Esophagus squamous epithelium (tissue), 5 donors: ENCODE results near the gene DLG2. TPM values are rescaled to one million over a fixed set of nuclear protein-coding genes. Genes with fewer than 3 reads are reported as not detected.

Source experiments
- DNase-seq: peaks from one replicate; lab custom pipeline; 2025; lab: John Stamatoyannopoulos, UW
- H3K27ac ChIP-seq, 4 donors: fragments of 200-600 bp; sonication (generic); one replicate each; pipeline ENCODE4 v1.5.1; 2016 to 2019; ENCODE audit warnings: mild to moderate bottlenecking in 1 of 4
- H3K27me3 ChIP-seq, 4 donors: fragments of 200-600 bp; sonication (generic); 1 replicate in 3 of 4; 2 replicates in 1 of 4; pipeline versions ENCODE4 v1.5.1 to v1.6.0; 2017 to 2021; ENCODE audit warnings: antibody characterized with exemption in 1 of 4
- H3K36me3 ChIP-seq, 3 donors: fragments of 200-600 bp; sonication (generic); one replicate each; pipeline ENCODE4 v1.5.1; 2016 to 2019
- H3K4me1 ChIP-seq, 3 donors: fragments of 200-600 bp; sonication (generic); one replicate each; pipeline ENCODE4 v1.5.1; 2017 to 2019
- H3K4me3 ChIP-seq, 4 donors: fragments of 200-600 bp; sonication (generic); 1 replicate in 3 of 4; 2 replicates in 1 of 4; pipeline ENCODE4 v1.5.1; 2016 to 2019; ENCODE audit warnings: mild to moderate bottlenecking in 2 of 4, moderate library complexity in 1 of 4
- H3K9me3 ChIP-seq, 3 donors: fragments of 200-600 bp; sonication (generic); one replicate each; pipeline ENCODE4 v1.5.1; 2016 to 2019
- POLR2A ChIP-seq, 4 donors: fragments of 450-650 bp; IDR thresholded peaks; one replicate each; pipeline ENCODE4 v1.6.1; 2017; ENCODE audit warnings: antibody characterized with exemption in 4 of 4, mild to moderate bottlenecking in 4 of 4, moderate library complexity in 3 of 4
- WGBS, 2 donors: methylation state at CpG; one replicate each; pipeline ENCODE4 v1.1.5; 2018; 5-methylcytosine and 5-hydroxymethylcytosine counted together
- intact Hi-C: fragments of 100-400 bp; cut with DNase I; formaldehyde crosslinking; loops from one replicate; pipeline ENCODE4 v1.15.0; 2022
- total RNA-seq, 4 donors: library from RNA; depleted of rRNA; stranded (reverse); fragments of >200 nt; gene quantifications; one replicate each; pipeline ENCODE4 v1.1.0, GENCODE V29; 2016
- TF ChIP-seq, protein P1 (sequence below), 6 experiments: fragments of 450-650 bp in 4 of 6; fragments of 200-600 bp in 2 of 6; sonication (generic) in 2 of 6; IDR thresholded peaks; one replicate each; pipeline ENCODE4 v1.5.1; 2016 to 2019; ENCODE audit warnings: antibody characterized with exemption in 6 of 6, mild to moderate bottlenecking in 4 of 6, moderate library complexity in 4 of 6
- donor health status: DM: yes; HTN: yes; CAD: no.

The DLG2 gene
- total RNA-seq, 4 donors from 2014 or later, result 2.9 to 27.7 (median 12.6) TPM

DNA sequence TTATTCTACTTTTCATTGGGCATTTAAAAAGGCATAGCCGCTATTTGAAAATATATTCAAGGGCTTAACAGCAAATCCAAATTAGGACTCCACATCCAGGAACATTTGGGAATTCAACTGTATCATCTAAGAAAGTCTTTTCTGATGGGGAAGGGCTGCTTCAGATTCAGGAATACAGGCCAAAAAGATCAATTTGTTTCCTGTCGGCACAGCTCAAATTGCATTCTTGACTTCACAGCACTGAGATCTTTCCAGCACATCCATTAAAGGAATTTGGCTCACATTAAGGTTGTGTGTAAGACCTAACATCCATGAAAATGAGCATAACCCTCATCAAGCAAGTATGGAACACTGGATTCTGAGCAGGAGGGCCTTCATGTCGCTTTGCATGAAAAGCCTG lies 1171.5 kb downstream of the DLG2 start:
- Histone ChIP-seq H3K4me3 (no peak overlapping the region), H3K9me3 (no peaks in the 10 kb centered on the region), H3K27ac (no peak overlapping the region), H3K27me3 (no peaks in the 10 kb centered on the region), H3K36me3 (no peaks in the 10 kb centered on the region), H3K4me1 (no peaks in the 10 kb centered on the region)
- DNase-seq, result no peak
- TF ChIP-seq, protein P1, sequence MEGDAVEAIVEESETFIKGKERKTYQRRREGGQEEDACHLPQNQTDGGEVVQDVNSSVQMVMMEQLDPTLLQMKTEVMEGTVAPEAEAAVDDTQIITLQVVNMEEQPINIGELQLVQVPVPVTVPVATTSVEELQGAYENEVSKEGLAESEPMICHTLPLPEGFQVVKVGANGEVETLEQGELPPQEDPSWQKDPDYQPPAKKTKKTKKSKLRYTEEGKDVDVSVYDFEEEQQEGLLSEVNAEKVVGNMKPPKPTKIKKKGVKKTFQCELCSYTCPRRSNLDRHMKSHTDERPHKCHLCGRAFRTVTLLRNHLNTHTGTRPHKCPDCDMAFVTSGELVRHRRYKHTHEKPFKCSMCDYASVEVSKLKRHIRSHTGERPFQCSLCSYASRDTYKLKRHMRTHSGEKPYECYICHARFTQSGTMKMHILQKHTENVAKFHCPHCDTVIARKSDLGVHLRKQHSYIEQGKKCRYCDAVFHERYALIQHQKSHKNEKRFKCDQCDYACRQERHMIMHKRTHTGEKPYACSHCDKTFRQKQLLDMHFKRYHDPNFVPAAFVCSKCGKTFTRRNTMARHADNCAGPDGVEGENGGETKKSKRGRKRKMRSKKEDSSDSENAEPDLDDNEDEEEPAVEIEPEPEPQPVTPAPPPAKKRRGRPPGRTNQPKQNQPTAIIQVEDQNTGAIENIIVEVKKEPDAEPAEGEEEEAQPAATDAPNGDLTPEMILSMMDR (IDR thresholded peaks at IDR 0.05), result no peak
- TF ChIP-seq POLR2A (IDR thresholded peaks at IDR 0.05), result no peak
- WGBS, 2 donors, result 64 to 83% methylated on average over 3 of the region's 3 CpGs
- intact Hi-C loops, result no loop called here

GRCh38 chr11:84452211-84452610 lies 1174.9 kb downstream of the DLG2 start:
- H3K36me3 ChIP-seq, result no peaks in the 10 kb centered on the region
- no peak for DNase-seq
- H3K4me1 ChIP-seq, result no peaks in the 10 kb centered on the region
- no peak overlapping the region for H3K4me3 ChIP-seq
- TF ChIP-seq POLR2A (IDR thresholded peaks at IDR 0.05), result no peak
- TF ChIP-seq, protein P1 (IDR thresholded peaks at IDR 0.05), result no peak
- intact Hi-C loops, result no loop called here
- no peaks in the 10 kb centered on the region for H3K9me3 ChIP-seq
- no peaks in the 10 kb centered on the region for H3K27me3 ChIP-seq
- H3K27ac ChIP-seq, result no peak overlapping the region

DNA sequence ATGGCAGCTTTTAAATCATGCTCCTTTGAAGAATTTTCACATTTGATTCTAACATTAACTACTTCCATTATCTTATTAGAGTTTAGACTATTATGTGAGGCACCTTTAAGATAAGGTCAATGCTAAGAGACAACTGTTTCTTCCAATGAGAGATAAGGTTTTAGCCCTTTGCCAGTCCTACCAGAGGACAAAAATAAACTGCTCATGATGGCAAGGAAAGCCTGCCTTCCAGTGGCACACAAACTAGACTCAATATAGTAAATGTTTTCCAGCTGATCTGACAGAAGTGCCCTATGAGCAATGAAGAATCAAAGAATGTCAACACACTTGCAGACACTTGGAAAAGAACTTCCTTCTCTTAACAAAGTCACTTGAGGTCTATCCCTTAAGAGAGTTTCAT lies 1188.6 kb downstream of the DLG2 start:
- no peak overlapping the region for H3K4me3 ChIP-seq
- no peak for DNase-seq
- no peaks in the 10 kb centered on the region for H3K9me3 ChIP-seq
- no peaks in the 10 kb centered on the region for H3K4me1 ChIP-seq
- no peaks in the 10 kb centered on the region for H3K27me3 ChIP-seq
- H3K27ac ChIP-seq, result no peak overlapping the region
- intact Hi-C loops, result no loop called here
- H3K36me3 ChIP-seq, result no peaks in the 10 kb centered on the region
- TF ChIP-seq, protein P1 (IDR thresholded peaks at IDR 0.05), result no peak
- TF ChIP-seq POLR2A (IDR thresholded peaks at IDR 0.05), result no peak

DNA sequence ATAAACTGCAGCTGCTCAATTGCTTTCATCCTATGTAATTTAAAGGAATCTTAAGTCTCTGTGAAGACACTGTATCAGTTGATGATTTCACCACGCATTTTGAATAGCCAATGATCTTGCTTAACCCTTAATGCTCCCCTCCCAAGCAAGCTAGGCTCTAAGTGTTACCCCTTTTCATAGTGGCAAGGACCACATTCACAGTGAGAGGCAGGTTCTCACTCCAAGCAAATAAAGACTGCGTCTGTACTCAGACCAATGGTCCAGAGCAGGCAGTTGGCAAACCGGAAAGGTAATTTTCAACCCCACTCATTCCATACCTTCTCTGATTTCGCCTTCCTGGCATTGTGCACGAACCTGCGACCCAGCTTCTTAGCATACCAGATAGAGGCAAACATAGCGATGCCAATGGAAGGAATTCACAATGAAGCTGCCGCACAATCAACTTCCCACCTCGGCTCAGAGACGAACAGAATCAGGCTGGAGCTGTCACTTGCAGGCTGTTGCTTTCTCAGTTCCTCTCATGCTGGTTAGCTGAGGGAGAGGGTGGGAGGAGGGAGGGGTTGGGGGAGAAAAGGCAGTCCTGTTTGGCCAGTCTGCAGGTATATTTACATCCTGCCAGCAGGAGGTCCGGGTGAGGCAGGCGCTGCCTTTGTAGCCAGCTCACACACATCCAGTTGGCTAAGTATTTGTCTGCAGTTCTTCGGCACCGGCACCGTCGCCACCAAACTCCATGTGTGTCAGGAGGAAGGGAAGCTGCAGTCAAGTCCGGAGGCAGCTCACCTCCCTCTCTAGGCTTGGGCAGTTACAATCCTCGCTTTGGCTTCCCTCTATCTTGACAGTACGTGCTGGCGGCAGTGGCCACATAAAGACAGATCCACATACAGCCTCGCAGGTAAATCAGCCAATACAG lies 1189.8 kb downstream of the DLG2 start:
- H3K9me3 ChIP-seq, result no peaks in the 10 kb centered on the region
- DNase-seq, result no peak
- no peak overlapping the region for H3K4me3 ChIP-seq
- no peak overlapping the region for H3K27ac ChIP-seq
- H3K27me3 ChIP-seq, result no peaks in the 10 kb centered on the region
- 10 to 12% methylated on average over 9 to 11 of the region's 21 CpGs for whole genome bisulfite sequencing, 2 donors
- H3K36me3 ChIP-seq, result no peaks in the 10 kb centered on the region
- intact Hi-C loops, result no loop called here
- H3K4me1 ChIP-seq, result no peaks in the 10 kb centered on the region
- TF ChIP-seq, protein P1 (IDR thresholded peaks at IDR 0.05), result no peak
- TF ChIP-seq POLR2A (IDR thresholded peaks at IDR 0.05), result no peak

- H3K9me3 ChIP-seq, result no peaks in the 10 kb centered on the region
- no peak overlapping the region for H3K27ac ChIP-seq
- DNase-seq, result no peak
- no peaks in the 10 kb centered on the region for H3K4me1 ChIP-seq
- TF ChIP-seq POLR2A (IDR thresholded peaks at IDR 0.05), result no peak
- TF ChIP-seq, protein P1 (IDR thresholded peaks at IDR 0.05), result no peak
- whole genome bisulfite sequencing, 2 donors, result 0 to 53% methylated on average over 1 to 2 of the region's 2 CpGs
- intact Hi-C loops, result no loop called here
- no peak overlapping the region for H3K4me3 ChIP-seq
- H3K36me3 ChIP-seq, result no peaks in the 10 kb centered on the region
- H3K27me3 ChIP-seq, result no peaks in the 10 kb centered on the region
These were observed 1196.5 kb downstream of the DLG2 start for GRCh38 chr11:84430661-84431060.
